Liver (tissue), 2 donors: Measurements from ENCODE around the gene TWF1.

Experiments used
- CTCF ChIP-seq: fragments of 150-350 bp; IDR thresholded peaks from 2 replicates; pipeline ENCODE4 v1.5.1; 2017; ENCODE audit warnings: improper control_type of control experiment, low read depth, low read length; ENCODE audit not compliant: missing input control
- TF ChIP-seq, protein P1 (sequence below): IDR thresholded peaks from 2 replicates; pipeline ENCODE4 v1.6.1; 2016; ENCODE audit warnings: antibody characterized with exemption, mild to moderate bottlenecking
- donor health status: healthy.

GRCh38 chr12:43805860-43806736, at the start of gene TWF1:
- peak; percentile 25 for TF ChIP-seq CTCF
- TF ChIP-seq, protein P1, sequence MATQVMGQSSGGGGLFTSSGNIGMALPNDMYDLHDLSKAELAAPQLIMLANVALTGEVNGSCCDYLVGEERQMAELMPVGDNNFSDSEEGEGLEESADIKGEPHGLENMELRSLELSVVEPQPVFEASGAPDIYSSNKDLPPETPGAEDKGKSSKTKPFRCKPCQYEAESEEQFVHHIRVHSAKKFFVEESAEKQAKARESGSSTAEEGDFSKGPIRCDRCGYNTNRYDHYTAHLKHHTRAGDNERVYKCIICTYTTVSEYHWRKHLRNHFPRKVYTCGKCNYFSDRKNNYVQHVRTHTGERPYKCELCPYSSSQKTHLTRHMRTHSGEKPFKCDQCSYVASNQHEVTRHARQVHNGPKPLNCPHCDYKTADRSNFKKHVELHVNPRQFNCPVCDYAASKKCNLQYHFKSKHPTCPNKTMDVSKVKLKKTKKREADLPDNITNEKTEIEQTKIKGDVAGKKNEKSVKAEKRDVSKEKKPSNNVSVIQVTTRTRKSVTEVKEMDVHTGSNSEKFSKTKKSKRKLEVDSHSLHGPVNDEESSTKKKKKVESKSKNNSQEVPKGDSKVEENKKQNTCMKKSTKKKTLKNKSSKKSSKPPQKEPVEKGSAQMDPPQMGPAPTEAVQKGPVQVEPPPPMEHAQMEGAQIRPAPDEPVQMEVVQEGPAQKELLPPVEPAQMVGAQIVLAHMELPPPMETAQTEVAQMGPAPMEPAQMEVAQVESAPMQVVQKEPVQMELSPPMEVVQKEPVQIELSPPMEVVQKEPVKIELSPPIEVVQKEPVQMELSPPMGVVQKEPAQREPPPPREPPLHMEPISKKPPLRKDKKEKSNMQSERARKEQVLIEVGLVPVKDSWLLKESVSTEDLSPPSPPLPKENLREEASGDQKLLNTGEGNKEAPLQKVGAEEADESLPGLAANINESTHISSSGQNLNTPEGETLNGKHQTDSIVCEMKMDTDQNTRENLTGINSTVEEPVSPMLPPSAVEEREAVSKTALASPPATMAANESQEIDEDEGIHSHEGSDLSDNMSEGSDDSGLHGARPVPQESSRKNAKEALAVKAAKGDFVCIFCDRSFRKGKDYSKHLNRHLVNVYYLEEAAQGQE = no peak
